HG03520 (cell line): ENCODE results near the gene TRAPPC2L.

ENCODE experiments used
- ATAC-seq: cut with Tn5 transposase; IDR thresholded peaks from one replicate; pipeline ENCODE4 v1.9.1; 2021; ENCODE audit warnings: mild to moderate bottlenecking, moderate library complexity; ENCODE audit not compliant: unreplicated experiment

Gene TRAPPC2L

DNA sequence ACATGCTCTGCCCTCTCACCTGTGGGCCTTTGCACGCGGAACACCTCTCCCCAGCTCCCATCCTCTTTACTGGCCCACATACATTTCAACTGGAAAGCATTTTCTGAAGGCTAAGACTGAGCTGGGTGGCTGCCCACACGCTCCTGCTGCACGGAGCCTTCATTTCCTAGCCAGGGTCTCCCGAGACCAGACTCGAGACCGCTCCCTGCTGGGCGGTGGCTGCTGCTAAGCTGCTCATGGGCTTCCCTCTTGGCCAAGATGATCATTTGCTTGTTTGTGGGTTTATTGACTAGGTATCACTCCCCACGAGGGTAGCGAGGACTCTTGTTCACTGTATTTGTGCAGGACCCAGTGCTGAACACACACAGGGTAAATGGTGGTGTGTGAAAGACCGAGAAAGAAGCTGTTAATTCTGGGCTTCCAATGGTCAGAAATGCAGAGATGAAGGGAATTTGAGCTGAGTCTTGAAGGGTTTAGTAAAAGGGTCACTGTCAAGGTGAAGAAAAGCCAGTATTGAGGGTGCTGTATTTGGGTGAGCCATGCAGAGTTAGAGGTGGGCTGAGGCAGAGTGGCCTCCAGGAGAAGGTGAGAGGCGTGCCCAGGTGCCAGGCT, 907 bp downstream of the TRAPPC2L start:
- no peak for ATAC-seq

DNA sequence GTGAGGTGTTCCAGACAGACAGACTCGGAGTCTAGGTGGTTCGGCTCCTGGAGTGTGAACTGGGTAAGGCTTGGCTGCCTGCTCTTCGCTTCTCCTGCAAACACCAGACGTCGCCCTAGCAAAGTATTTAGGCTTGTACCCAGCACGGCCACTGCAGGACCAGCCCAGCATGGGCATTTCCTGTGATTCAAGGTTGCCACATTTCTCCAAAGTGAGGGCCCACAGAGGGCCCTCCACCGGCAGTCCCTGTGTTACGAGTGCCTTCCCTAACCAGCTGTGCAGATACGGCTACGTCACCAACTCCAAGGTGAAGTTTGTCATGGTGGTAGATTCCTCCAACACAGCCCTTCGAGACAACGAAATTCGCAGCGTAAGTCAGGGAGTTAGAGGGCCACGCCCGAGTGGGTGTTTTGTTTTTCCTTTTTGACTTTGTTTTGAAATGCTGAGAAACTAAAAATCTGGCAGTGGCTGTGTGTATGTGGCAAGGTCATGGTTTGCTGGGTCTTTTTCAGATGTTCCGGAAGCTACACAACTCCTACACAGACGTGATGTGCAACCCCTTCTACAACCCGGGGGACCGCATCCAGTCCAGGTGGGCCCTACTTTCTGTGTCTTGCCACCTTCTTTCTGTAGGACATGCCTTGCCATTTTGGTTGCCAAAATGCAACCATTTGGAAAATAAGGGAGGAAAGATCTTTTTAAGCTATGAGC, 2.6 kb downstream of the TRAPPC2L start:
- no peak for ATAC-seq

DNA sequence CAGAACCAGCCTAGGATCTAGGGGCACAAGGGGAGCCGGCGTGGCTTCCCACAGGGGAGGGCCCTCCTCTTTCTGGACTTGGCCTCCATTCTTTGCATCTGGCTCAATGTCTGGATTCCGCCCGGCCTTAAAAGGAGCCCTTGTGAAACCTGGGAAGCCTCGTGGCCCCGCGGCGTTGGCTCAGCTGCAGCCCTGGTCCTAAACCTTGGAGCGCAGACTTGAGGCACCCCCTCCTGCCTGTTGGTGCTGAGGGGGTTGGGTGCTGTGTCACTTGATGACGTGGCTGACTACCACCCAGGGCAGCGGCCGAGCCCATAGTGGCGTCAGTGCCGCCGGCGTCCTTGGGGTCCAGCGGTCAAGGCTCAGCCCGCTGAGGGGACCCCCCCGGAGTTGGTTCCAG, 4.4 kb downstream of the TRAPPC2L start:
- ATAC-seq = no peak

DNA sequence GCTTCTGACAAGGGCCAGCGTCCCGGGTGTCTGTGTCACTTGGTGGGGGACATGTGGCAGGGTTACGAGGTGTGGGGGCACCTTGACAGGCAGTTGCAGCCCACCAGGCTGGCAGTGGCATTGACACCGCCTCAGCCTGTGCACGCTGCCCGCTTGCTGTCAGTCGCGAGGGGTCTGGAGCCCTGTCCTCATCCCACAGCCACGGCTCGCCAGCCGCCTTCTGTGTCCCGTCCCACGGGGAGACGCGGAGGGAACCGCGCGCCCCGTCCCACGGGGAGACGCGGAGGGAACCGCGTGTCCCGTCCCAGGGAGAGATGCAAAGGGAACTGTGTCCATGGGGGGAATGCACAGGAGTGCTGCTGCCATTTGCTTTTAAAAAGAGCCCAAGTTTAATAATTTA, 6.0 kb downstream of the TRAPPC2L start:
- ATAC-seq = no peak

DNA sequence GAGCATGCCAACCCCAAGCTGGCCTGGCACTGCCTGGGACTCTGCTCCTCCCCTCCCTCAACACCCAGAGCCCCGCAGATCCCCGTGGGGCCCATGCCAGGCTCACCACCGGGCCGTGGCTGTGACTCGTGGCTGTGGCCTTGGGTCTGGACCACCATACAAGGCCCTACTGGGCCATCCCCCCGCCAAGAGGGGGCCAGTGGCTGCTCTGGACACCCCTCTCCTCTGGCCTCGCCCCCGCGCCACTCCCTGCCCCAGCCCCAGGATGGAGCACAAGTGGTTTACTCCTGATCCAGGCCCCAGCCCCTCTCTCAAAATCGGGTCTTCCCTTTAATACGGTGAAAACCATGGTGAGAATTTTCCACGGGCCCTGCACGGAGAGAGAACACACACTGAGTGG, 6.5 kb downstream of the TRAPPC2L start:
- no peak for ATAC-seq

DNA sequence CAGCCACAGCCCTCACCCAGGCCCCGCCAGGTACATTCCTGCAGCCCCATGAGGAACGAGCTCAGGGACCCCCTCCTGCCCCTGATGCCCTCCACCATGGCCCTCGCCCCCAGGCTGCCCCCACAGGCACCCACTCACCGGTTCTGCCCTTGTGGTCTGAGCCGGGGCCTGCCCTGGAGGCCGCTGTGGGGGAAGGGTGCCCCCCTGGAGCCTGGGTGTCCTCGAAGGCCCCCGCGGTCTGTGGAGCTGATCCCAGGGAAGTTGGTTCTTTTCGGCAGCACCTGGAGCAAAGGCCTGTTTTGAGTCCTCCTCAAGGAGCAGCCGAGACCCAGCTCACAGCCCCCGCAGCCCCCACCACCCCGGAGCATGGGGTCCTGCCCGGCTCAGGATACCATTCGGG, 7.2 kb downstream of the TRAPPC2L start:
- no peak for ATAC-seq

DNA sequence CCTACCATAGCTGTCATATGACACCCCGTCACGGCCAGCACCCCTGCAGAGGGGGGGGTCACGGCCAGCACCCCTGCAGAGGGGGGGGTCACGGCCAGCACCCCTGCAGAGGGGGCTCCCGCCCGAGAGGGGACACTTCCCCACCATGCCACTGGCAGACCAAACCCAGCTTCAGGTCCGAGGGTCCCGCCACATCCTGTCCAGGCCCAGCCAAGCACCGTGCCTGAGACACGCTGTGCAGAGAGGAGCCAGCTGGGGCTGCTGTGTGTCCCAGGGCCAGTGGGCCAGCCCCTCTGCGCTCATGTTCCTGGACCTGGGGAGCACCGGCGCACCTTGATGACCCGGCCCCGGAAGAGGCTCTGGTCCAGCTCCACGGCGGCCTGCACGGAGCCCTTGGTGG, 7.6 kb downstream of the TRAPPC2L start:
- ATAC-seq = no peak

DNA sequence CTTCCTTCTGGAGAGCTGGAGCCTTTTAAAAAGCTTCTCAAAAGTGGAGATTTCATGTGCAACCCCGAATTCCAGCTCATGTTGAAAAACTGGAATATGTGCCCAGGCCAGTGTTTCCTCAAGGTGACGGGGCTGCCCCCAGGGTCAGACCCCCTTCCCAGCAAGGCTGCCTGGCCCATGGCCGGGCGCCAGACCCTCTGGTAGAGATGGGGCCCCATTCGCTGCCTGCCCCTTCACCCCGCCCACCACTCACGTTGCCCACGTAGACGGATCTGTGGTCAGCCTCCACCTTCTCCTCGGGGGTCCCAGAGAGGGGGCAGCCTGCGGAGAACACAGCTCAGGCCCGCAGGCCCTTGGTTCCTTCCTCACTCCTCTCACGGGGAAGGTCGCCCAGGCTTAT, 8.4 kb downstream of the TRAPPC2L start:
- ATAC-seq = no peak

DNA sequence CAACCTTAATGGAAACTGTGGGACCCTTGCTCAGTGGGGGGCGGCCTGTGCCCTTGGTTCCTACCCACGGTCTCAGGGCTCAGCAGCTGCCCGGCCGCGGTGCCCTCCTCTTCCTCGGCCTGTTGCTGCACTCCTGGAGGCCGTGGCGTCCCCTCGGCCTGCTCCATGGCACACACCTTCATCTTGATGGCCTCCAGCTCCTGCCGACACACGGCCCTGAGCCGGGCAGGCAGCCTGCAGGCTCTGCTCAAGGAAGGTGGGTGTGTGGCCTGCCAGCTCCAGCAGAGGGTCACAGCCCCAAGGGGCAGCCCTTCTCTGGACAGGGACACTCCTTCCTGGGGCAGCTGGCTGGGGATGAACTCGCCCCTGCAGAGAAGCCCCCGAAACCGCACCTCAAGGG, 8.8 kb downstream of the TRAPPC2L start:
- no peak for ATAC-seq

DNA sequence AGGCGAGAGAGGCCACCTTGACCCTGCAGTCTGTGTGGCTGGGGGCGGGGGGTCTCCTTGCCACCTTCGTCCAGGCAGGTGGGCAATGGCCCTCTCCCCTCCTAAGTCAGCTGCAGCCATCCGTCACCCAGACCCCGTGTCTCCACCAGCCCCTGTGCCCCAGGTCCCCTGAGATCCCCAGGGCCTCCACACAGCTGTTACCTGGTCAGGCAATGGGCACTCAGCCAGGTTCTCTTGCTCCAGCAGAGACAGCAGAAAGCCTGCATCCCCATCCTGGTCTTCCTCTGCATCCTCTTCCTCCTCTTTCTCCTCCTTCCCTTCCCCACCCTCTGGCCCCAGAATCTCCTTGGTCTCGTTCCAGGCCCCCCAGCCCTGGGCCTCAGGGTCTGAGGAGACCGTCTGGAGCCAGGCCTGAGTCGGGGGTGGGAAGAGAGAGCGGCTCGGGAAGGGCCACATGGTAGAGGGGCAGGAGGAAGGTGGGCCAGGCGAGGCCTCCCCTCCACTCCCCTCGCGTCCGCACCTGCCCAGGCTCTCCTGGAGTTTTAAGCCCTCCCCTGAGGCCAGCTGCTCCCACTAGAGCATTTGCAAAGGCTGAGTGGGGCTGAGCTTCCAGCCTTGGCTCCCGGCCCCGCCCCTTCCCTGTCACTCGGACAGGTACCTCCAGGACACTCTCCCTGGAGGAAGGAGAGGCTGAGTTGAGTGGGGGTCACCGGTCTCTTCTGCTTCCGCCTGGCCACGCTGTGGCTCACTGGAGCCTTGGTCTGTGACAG, 9.4 kb downstream of the TRAPPC2L start, which contains the start of gene PABPN1L:
Gene PABPN1L, minus strand, starts transcription at position 510 of the 770 bp plus-strand sequence. Its CDS starts 54 bp downstream, at position 456.
- no peak for ATAC-seq

DNA sequence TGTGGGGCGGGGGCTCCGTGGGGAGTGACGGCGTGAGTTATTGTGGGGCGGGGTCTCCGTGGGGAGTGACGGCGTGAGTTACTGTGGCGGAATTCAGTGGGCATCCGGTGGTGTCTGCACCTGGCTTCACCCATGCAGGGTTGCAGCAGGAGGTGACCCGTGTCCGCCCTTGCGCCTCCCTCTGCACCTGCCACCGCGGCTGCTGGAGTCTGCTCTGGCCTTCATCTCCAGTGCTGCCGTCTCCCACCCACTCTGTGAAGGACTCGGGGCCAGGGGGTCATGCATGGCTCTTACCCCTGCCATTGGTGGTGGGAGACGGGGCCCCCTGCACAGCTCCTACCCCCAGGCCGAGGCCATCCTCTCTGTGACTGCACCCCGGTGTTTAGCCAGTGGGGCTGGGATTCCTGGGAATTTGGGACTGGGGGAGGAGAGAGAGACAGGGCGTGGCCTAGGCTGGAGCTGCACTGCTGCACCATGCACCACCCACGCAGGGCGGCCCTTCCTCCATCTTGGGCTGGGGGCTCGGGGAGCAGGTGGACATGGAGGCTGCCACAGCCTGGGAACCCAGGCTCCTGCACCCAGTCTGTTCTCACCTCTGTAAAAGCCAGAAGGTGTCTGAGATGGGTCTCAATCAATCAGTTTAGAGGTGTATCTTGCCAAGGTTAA, 10.8 kb downstream of the TRAPPC2L start:
- ATAC-seq = no peak

DNA sequence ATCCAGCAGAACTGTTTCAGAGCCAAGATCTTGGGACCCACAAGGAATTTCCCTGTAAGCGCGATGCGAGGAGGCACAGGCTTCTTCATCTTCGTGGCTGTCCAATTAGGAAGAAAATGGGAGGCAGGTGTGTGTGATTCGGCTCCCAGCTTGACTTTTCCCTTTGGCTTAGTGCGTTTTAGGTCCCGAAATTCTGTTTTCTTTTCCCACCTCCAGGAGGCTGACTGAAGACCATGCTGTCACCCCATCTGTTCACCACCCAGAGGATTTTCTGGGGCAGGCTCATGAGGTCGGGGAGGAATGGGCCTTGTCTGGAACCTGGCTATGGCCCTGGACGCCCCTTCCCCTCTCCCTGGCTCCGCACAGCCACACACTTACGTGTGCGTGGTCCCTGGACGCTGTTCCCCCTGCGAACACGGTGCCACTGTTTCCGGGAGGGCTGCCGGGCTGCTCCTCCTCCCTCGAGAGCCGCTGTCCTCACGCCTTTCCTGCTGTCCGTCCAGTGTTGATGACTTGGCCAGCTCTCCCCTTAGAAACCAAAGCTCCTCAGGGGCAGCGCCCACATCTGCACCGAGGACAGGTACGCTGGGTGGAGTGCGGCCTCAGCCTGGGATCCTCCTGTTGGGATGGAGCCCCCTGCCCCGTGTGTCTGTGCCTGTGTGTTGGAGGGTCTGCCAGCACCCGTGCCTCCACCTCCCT, 12.2 kb downstream of the TRAPPC2L start:
- ATAC-seq = no peak

DNA sequence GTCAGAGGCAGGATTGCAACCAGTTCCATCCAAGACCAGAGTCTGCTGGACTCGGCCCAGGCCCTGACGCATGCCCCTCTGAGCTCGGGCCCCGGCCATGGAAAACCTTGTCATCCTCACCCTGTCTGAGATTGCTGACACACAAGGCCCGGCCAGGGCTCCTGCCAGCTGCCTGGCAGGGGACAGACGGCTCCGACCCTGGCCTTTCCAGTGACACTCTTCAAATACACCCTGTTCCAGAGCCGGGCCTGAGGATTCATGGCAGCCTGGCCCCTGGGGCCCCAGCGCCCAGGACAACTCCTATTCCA, 12.7 kb downstream of the TRAPPC2L start:
- no peak for ATAC-seq

DNA sequence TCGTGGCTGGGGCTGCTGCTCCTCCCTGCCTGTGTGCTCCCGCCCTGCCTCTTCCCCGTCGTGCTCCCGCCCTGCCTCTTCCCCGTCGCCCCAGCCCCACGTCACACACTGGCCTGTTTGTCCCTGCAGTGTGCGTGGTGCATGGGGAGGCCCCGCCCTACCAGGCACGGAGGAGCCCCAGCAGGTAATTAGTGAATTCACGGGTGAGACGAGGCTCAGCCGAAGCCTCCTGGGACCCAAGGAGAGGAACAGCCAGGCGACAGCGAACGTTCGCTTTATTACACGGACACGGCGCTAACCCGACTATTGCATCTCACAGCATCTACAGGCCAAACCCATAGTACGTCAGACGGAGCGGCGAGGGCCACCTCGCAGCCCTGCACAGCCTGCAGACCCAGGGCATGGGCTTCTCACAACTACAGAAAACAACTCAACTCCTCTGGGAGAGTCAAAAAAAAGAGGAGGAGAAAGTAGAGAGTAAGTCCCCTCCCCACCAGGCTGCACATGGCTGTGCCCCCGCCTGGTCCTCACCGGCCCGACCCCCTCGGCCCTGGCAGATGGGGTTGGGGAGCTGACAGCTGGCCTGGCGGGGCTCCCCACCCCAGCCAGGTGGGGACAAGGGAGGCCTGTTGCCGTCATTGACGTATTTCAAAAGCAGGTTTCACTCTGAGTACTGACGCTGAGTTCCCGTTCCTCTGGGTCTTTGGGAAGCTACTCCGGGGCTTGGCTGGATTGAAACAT, 13.9 kb downstream of the TRAPPC2L start:
- no peak for ATAC-seq

DNA sequence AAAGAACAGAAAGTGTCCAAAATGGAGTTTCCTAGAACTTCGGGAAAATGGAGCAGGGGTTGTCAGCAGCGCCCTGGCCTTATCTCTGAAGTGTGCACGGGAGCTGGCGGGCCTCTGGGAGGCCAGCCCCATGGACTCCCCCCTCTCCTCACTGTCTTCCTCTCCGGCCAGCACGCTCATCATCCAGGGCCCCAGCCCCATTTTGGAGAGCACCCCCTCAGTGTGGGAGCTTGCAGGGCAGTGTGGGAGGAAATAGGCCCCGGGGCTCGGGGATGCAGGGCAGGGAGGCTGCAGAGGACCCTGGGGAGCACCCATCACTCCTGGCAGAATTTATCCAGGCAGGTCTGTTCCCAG, 14.4 kb downstream of the TRAPPC2L start:
- no peak for ATAC-seq

DNA sequence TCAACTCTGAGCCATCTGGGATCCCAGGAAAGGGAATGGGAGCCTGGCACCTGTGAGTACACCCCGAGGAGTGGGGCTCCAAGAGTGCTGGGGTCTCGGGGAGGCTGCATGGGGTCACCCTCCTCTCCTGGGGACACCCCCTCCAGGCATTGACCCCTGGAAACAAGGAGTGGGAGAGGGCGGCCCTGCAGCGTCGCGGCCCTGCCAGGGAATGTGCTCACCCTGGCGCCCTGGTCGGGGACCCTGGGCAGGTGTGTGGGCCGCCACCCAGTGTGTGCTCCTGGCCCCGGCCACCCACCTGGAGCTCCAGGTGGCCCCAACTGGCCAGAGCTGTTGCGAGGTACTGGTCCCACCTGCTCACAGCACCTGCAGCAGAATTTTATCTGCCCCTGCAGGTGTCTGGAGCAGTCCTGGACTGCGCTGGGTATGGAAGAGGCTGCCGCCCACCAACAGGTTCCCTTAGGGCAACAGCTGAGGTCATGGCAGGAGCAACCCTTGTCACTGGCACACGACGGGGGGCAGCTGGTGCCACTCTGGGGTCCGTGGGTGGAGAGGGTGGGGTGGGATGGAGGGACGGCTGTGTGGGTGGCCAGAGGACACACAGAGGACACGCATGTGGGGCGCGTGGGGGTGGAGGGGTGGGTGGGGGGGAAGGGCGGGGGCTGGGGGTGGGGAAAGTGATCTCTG, 14.9 kb downstream of the TRAPPC2L start:
- ATAC-seq = no peak

DNA sequence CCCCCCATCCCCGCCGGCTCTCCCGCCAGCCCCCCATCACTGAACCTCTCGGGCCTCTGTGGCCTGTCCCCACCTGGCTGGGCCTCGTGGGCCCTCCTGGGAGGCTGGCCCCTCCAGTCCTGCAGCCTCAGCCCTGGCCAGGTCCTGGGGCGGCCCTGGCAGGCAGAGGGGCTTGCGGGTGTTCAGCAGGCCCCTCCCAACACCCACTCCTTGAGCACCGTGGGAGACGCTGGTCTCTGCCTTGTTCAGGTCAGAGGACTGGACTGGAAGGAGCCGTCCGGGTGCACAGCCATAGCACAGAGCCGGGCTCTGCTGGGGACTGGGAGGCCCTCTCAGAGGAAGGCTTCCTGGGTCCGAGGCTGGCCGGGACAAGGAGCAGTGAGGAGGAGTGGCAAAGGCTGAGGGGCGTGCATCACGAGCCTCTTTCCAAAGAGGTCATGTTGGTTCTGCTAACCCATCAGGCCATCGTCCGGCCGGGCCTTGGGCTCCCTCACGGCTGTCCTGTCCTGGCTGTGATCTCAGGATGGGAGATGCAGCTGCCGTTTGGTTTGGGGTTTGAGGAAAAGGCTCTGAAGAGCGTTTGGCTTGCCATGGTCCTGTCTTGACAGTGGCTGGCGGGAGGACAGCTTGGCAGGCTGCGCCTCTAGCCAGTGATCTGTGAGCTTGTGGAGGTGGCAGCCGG, 15.9 kb downstream of the TRAPPC2L start:
- no peak for ATAC-seq

DNA sequence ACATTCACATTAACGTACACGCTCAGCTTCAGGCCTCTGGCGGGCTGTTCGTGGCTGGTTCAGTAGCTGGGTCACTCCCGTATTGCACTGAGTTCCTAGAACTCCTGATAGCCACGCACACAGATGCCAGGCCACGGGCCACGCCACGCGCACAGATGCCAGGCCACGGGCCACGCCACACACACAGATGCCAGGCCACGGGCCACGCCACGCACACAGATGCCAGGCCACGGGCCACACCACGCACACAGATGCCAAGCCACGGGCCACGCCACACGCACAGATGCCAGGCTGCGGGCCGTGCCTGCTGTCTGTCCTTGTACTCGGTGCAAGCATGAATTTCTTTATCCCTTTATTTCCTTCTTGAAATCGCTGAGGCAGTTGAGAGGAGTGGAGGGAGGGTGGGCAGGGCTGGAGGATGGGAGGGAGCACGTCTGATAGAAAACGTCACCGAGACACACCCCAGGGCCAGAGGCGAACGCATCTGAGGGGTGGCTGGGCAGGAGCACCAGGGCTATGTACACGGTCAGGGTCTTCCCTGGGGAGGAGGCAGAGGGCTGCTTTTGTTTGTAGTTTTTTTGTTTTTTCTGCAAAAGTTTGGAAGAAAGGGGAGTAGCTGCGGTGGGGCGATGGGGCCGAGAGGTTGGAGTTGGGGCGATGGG, 18.1 kb downstream of the TRAPPC2L start:
- ATAC-seq = no peak

DNA sequence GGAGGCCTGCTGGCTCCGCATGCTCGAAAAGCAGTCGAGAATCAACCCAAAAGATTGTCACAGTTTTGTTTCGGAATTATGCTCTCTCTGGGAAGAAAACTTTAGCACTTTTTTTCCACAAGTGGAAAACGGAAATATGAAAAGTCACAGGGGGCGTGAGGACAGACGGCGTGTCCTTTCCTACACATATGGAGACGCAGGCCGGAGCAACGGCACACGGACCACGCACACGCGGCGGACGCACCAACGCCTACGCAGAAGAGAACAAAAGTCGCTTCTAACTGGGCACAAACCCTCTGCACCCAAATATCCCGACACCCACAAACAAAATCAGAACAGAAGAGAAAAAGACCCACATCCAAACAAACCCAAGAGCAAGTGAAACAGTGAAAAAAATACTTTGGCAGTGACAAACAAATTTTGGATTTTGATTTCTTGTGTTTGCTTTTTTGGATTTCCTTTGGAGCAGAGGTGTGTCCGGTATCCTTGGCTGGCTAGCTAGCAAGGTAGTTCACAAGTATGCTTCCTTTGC, 18.8 kb downstream of the TRAPPC2L start:
- no peak for ATAC-seq
